Stimulated activated memory B cell treated with anti-CD40 and anti-IgM and Interleukin-4, amounts not matched to agents 10 μg/mL and 1 μg/mL and 100 μg/mL, for 72 hours (primary cell): ENCODE data around the gene CACNA2D3.

Experiments
- ATAC-seq: fragments of 150-1000 bp; cut with Tn5 transposase; 2 replicates; pipeline ENCODE4 v1.10.0; 2021
- H3K27ac Mint-ChIP-seq: one replicate; pipeline ENCODE4 v1.8.0; 2022; ENCODE audit warnings: mild to moderate bottlenecking, mixed read lengths
- H3K27me3 Mint-ChIP-seq: one replicate; pipeline ENCODE4 v1.8.0; 2022; ENCODE audit warnings: mixed read lengths
- H3K36me3 Mint-ChIP-seq: one replicate; pipeline ENCODE4 v1.8.0; 2022; ENCODE audit warnings: mixed read lengths
- H3K4me1 Mint-ChIP-seq: one replicate; pipeline ENCODE4 v1.8.0; 2022; ENCODE audit warnings: mixed read lengths
- H3K4me3 Mint-ChIP-seq: one replicate; pipeline ENCODE4 v1.8.0; 2022; ENCODE audit warnings: mild to moderate bottlenecking, moderate library complexity, mixed read lengths
- H3K9me3 Mint-ChIP-seq: one replicate; pipeline ENCODE4 v1.8.0; 2022; ENCODE audit warnings: mixed read lengths

The CACNA2D3 gene

GRCh38 chr3:54654776-54655175 lies 532.4 kb downstream of the CACNA2D3 start:
- Mint-ChIP-seq H3K27me3 (no peaks in the 10 kb centered on the region), H3K4me1 (no peaks in the 10 kb centered on the region), H3K4me3 (no peak overlapping the region), H3K27ac (no peak overlapping the region), H3K36me3 (no peaks in the 10 kb centered on the region), H3K9me3 (peaks cover 4% of the 10 kb centered on the region)
- ATAC-seq: no peak

DNA sequence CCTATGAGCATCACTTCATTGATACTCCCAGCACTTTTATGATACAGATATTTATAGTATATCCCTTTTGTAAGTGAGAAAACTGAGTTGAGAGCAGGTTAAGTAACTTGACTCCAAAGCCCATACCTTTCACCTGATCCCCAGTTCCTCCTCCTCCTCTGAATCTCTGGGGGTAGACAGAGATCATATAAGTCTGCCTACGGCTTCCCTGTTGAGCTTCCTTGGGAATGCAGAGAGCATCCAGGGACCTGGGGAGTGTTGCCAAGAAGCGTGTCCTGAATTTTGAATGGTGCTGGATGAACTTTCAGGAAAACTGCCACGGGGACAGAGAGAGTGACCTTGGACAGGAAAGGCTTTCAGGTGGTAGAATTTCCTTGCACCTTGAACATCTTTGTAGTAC lies 537.0 kb downstream of the CACNA2D3 start:
- no peaks in the 10 kb centered on the region for H3K4me1 Mint-ChIP-seq
- no peak overlapping the region for H3K4me3 Mint-ChIP-seq
- H3K27ac Mint-ChIP-seq: no peak overlapping the region
- no peaks in the 10 kb centered on the region for H3K9me3 Mint-ChIP-seq
- H3K36me3 Mint-ChIP-seq: no peaks in the 10 kb centered on the region
- no peak for ATAC-seq
- H3K27me3 Mint-ChIP-seq: peaks cover 8% of the 10 kb centered on the region

GRCh38 chr3:54660714-54661132 lies 538.4 kb downstream of the CACNA2D3 start:
- no peak overlapping the region for H3K4me3 Mint-ChIP-seq
- no peak overlapping the region for H3K27ac Mint-ChIP-seq
- H3K27me3 Mint-ChIP-seq: peaks cover 8% of the 10 kb centered on the region
- no peaks in the 10 kb centered on the region for H3K4me1 Mint-ChIP-seq
- H3K36me3 Mint-ChIP-seq: no peaks in the 10 kb centered on the region
- ATAC-seq: no peak
- no peaks in the 10 kb centered on the region for H3K9me3 Mint-ChIP-seq

DNA sequence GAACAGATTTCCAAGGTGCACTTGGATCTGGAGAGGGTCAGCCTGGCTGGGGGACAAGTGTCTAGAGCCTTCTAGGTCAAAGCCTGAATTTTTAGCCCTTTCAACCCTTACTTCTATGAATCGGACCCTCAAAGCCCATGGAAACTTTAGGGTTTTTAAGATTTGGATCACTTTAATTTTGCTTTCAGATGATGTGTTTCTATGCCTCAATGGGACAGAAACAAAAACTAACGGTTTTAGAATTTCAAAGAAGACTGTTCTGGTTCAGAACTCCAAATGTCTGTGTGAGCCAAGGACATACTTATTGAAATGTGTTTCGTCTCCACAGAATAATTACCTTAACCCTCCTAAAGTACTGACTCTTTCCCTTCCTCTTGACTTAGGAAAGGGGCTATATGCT lies 538.8 kb downstream of the CACNA2D3 start:
- Mint-ChIP-seq H3K27ac (no peak overlapping the region), H3K4me1 (no peaks in the 10 kb centered on the region), H3K9me3 (no peaks in the 10 kb centered on the region), H3K27me3 (peaks cover 8% of the 10 kb centered on the region), H3K36me3 (no peaks in the 10 kb centered on the region), H3K4me3 (no peak overlapping the region)
- ATAC-seq: no peak

GRCh38 chr3:54663501-54664011 lies 541.2 kb downstream of the CACNA2D3 start:
- ATAC-seq: no peak
- Mint-ChIP-seq H3K27me3 (peaks cover 8% of the 10 kb centered on the region), H3K9me3 (no peaks in the 10 kb centered on the region), H3K36me3 (no peaks in the 10 kb centered on the region), H3K27ac (no peak overlapping the region), H3K4me1 (no peaks in the 10 kb centered on the region), H3K4me3 (no peak overlapping the region)

DNA sequence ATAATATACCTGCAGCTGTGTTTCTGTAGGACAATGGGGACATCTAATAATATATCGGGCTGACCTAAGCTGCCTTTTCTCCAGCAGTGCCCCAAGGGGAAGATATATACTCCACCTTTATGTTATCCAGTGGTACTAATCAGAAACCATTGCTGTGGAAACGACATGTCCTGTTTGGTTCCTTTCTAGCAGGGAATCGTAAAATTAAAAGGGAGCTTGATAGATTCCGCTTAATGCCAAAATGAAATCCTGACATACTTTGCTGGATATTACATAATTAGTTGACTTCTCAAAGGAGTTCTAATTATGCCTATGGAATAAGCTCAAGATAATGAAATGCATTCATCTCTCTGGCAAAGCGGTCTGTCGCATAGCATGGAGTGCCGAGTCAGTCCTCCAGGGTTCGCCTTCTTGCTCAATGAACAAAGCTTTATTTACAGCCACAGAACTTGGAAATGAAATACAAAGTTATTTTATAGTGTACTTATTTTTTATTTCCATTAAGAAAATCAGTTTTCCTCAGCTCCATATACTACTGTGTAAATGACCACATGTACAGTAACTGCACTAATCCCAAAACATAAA lies 542.8 kb downstream of the CACNA2D3 start:
- no peak for ATAC-seq
- H3K9me3 Mint-ChIP-seq: no peaks in the 10 kb centered on the region
- no peak overlapping the region for H3K27ac Mint-ChIP-seq
- H3K36me3 Mint-ChIP-seq: no peaks in the 10 kb centered on the region
- no peak overlapping the region for H3K4me3 Mint-ChIP-seq
- no peaks in the 10 kb centered on the region for H3K4me1 Mint-ChIP-seq
- H3K27me3 Mint-ChIP-seq: peaks cover 8% of the 10 kb centered on the region

DNA sequence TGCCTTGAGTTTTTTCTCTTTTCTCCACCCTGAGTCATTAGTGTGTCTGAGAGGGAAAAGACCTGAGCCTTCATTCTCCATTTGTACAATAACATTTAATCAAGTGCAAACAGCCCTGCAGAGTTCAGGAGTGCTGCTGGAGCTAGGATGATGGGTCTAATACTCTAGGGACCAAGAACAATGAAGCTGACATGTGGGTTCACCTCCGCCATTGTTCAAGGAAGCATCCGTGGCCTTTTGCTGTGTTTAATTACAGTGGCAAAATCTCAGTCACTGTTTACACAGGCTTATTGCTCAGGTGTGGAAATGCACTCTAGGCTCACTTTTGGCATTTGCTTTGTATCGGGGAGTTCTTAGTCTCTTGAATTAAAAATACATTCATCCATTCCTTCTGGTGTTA lies 545.9 kb downstream of the CACNA2D3 start:
- ATAC-seq: no peak
- Mint-ChIP-seq H3K27me3 (no peaks in the 10 kb centered on the region), H3K4me1 (no peaks in the 10 kb centered on the region), H3K27ac (no peak overlapping the region), H3K4me3 (no peak overlapping the region), H3K36me3 (no peaks in the 10 kb centered on the region), H3K9me3 (no peaks in the 10 kb centered on the region)

DNA sequence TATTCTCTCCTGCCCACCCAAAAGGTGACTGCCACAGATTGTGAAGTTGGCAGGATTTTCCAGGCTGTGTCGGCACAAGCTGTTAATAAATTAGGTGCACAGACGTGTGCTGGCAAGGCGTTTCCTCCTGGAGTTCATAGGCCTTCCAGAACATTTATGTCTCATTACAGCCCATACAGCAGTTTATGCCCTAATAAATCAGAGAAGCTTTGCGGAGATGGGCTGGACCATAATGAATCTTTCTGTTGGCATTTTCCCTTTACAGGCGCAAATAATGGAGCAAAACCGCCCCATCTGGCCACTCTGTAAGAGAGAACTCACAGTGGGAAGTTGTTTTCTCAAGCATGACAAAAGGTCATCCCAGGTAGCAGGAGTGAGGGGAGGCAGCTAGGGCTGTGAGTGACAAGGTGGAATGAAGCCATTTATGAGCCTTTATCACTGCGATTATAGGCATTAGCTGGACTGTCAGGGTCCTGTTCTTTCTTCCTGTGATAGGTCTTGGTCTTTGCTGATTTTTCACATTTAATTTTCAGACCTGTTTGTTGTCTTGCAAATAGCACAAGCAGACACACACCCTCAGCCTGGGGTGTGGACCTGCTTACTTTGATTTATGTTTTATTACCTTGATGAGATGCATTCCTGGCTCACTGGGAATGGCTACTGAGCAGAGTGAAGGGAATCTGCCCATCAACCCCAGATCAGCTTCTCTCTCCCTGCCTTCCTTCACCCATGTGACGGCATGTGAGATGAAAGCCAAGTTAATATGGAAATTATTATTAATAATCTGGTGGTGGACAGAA lies 548.0 kb downstream of the CACNA2D3 start:
- Mint-ChIP-seq H3K4me1 (no peaks in the 10 kb centered on the region), H3K27ac (no peak overlapping the region), H3K36me3 (no peaks in the 10 kb centered on the region), H3K9me3 (peaks cover 7% of the 10 kb centered on the region), H3K4me3 (no peak overlapping the region), H3K27me3 (no peaks in the 10 kb centered on the region)
- no peak for ATAC-seq

GRCh38 chr3:54671511-54671910 lies 549.2 kb downstream of the CACNA2D3 start:
- H3K4me3 Mint-ChIP-seq: no peak overlapping the region
- H3K27ac Mint-ChIP-seq: no peak overlapping the region
- no peaks in the 10 kb centered on the region for H3K4me1 Mint-ChIP-seq
- ATAC-seq: no peak
- H3K36me3 Mint-ChIP-seq: no peaks in the 10 kb centered on the region
- no peaks in the 10 kb centered on the region for H3K27me3 Mint-ChIP-seq
- H3K9me3 Mint-ChIP-seq: peaks cover 7% of the 10 kb centered on the region

- no peak overlapping the region for H3K27ac Mint-ChIP-seq
- ATAC-seq: no peak
- no peaks in the 10 kb centered on the region for H3K4me1 Mint-ChIP-seq
- H3K9me3 Mint-ChIP-seq: peaks cover 11% of the 10 kb centered on the region
- H3K27me3 Mint-ChIP-seq: no peaks in the 10 kb centered on the region
- H3K4me3 Mint-ChIP-seq: no peak overlapping the region
- no peaks in the 10 kb centered on the region for H3K36me3 Mint-ChIP-seq
Observed at GRCh38 chr3:54676087-54676486, 553.7 kb downstream of the CACNA2D3 start.

GRCh38 chr3:54681706-54682105 lies 559.4 kb downstream of the CACNA2D3 start:
- H3K36me3 Mint-ChIP-seq: no peaks in the 10 kb centered on the region
- H3K9me3 Mint-ChIP-seq: peaks cover 3% of the 10 kb centered on the region
- no peak overlapping the region for H3K27ac Mint-ChIP-seq
- ATAC-seq: no peak
- H3K4me1 Mint-ChIP-seq: no peaks in the 10 kb centered on the region
- no peaks in the 10 kb centered on the region for H3K27me3 Mint-ChIP-seq
- H3K4me3 Mint-ChIP-seq: no peak overlapping the region

- H3K9me3 Mint-ChIP-seq: no peaks in the 10 kb centered on the region
- H3K4me1 Mint-ChIP-seq: no peaks in the 10 kb centered on the region
- H3K4me3 Mint-ChIP-seq: no peak overlapping the region
- no peaks in the 10 kb centered on the region for H3K27me3 Mint-ChIP-seq
- H3K27ac Mint-ChIP-seq: no peak overlapping the region
- ATAC-seq: no peak
- H3K36me3 Mint-ChIP-seq: no peaks in the 10 kb centered on the region
Observed at GRCh38 chr3:54685213-54685612, 562.9 kb downstream of the CACNA2D3 start.

DNA sequence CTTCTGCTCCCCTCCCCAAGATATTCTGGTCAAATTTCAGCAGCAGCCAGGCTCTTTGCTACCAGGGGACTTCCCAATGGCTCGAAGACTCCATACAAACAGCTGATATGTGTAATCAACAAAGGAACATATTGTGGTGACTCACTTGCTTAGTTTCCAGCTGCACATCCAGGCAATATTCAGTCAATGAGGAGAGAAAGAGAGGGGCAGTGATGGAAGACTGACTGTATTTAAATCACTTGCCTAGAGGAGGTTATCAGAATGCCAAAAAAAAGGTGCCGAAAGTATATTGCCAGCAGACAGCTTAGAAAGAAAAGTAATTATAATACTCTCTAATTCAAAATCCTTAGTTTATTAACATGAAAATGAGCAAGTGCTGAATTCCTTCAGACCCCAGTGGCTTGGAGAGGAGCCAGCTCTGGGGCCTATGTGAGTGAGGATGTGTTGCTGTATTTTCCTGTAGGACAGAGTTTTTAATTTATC lies 569.0 kb downstream of the CACNA2D3 start:
- ATAC-seq: no peak
- Mint-ChIP-seq H3K4me3 (no peak overlapping the region), H3K27me3 (no peaks in the 10 kb centered on the region), H3K4me1 (no peaks in the 10 kb centered on the region), H3K9me3 (no peaks in the 10 kb centered on the region), H3K27ac (no peak overlapping the region), H3K36me3 (no peaks in the 10 kb centered on the region)

GRCh38 chr3:54696313-54696712 lies 574.0 kb downstream of the CACNA2D3 start:
- no peak for ATAC-seq
- no peak overlapping the region for H3K4me3 Mint-ChIP-seq
- H3K9me3 Mint-ChIP-seq: no peaks in the 10 kb centered on the region
- no peak overlapping the region for H3K27ac Mint-ChIP-seq
- H3K27me3 Mint-ChIP-seq: no peaks in the 10 kb centered on the region
- no peaks in the 10 kb centered on the region for H3K4me1 Mint-ChIP-seq
- H3K36me3 Mint-ChIP-seq: no peaks in the 10 kb centered on the region

DNA sequence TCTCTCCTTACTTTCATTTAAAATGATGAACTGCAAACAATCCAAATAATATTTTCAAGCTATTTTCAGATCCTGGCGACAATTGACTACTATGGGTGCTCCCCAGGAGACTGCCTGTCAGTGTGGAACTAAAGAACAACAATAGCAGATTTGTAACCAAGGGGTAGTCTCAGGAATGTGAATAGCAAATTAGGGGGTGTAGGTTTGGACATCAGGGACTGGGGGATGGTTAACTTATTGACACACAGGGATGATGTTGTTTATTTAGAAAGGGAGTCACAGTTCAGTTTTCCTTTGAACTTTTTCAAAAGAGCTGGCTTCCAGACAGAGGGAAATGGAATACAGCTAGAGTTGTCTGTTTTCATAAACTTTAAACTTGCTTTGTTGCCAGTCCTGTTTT lies 575.7 kb downstream of the CACNA2D3 start:
- Mint-ChIP-seq H3K4me1 (no peaks in the 10 kb centered on the region), H3K4me3 (no peak overlapping the region), H3K36me3 (no peaks in the 10 kb centered on the region), H3K27me3 (no peaks in the 10 kb centered on the region), H3K27ac (no peak overlapping the region), H3K9me3 (no peaks in the 10 kb centered on the region)
- no peak for ATAC-seq

DNA sequence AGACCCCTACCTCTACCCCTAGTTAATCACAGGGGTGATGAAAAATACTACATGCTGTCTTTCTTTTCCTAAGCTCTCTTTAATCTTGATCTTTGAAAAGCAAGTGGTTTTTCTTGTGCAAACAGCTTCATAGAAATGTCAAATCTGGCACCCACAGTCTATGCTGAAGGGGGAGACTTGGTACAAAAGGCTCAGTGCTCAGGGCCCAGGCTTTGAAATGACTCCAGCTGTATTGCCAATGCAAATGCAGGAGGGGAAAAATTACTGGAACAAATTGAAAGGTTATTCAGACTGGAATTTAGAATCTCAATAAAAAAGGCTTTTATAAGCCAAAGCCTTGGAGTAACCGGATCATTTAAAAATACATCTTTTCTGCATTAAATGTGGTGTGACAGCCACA lies 581.6 kb downstream of the CACNA2D3 start:
- no peaks in the 10 kb centered on the region for H3K36me3 Mint-ChIP-seq

More for the DNA sequence above, 581.6 kb downstream of the CACNA2D3 start:
- no peak for ATAC-seq
- H3K27ac Mint-ChIP-seq: no peak overlapping the region
- no peak overlapping the region for H3K4me3 Mint-ChIP-seq
- H3K4me1 Mint-ChIP-seq: no peaks in the 10 kb centered on the region
- no peaks in the 10 kb centered on the region for H3K27me3 Mint-ChIP-seq
- H3K9me3 Mint-ChIP-seq: no peaks in the 10 kb centered on the region
